ENCODE data around the gene TNFAIP2. TPM values are rescaled to one million over a fixed set of nuclear protein-coding genes. Genes with fewer than 3 reads are reported as not detected.

Gene TNFAIP2
- total RNA-seq, 1 donor, result 240 TPM

DNA sequence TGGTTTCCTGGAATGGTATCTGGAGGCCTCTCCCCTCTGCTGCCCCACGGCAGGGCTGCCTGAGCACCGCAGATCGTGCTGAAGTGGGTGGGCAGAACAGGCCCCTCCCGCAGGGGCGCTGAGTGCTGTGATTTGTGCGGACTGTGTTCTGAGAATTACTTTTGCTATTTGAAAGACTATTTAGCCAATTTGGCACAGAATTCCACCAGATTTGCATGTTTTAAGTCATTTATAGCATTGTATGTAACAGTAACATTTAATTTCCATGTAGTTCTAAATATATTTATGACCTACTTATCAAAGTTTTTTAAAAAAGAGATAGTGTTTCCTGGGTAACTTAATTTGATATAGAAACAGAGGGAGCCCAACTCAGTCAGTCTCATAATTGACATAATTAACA is 55.3 kb downstream of the TNFAIP2 start:
- H3K4me3 ChIP-seq (ENCODE audit: low read depth, low read length), result no peak overlapping the region
- TF ChIP-seq, protein P1, sequence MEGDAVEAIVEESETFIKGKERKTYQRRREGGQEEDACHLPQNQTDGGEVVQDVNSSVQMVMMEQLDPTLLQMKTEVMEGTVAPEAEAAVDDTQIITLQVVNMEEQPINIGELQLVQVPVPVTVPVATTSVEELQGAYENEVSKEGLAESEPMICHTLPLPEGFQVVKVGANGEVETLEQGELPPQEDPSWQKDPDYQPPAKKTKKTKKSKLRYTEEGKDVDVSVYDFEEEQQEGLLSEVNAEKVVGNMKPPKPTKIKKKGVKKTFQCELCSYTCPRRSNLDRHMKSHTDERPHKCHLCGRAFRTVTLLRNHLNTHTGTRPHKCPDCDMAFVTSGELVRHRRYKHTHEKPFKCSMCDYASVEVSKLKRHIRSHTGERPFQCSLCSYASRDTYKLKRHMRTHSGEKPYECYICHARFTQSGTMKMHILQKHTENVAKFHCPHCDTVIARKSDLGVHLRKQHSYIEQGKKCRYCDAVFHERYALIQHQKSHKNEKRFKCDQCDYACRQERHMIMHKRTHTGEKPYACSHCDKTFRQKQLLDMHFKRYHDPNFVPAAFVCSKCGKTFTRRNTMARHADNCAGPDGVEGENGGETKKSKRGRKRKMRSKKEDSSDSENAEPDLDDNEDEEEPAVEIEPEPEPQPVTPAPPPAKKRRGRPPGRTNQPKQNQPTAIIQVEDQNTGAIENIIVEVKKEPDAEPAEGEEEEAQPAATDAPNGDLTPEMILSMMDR (IDR thresholded peaks at IDR 0.05; ENCODE audit: insufficient read depth, low read depth, low read length), result no peak
- no peak for DNase-seq (ENCODE audit: low read depth)

DNA sequence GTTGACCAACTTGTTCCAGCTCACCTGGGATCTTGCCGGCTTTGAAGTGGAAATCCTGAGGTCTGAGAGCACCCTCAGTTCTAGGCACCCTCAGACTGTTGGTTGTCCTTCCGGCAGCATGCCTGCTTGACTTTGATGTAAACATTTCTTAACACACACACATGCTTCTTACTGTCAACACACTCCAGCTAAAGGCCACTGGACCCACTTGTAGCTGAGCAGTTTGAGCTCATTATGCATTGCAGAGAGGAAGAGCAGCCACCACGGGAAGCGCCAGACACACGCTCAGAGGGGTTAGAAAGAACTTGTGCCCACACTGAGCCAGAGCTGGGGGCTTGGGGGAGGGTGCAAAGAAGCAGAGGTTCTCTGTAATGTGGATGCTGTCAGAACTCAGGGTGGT is 55.8 kb downstream of the TNFAIP2 start:
- TF ChIP-seq, protein P1 (IDR thresholded peaks at IDR 0.05; ENCODE audit: insufficient read depth, low read depth, low read length), result no peak
- no peak overlapping the region for H3K4me3 ChIP-seq (ENCODE audit: low read depth, low read length)
- DNase-seq (ENCODE audit: low read depth), result no peak

DNA sequence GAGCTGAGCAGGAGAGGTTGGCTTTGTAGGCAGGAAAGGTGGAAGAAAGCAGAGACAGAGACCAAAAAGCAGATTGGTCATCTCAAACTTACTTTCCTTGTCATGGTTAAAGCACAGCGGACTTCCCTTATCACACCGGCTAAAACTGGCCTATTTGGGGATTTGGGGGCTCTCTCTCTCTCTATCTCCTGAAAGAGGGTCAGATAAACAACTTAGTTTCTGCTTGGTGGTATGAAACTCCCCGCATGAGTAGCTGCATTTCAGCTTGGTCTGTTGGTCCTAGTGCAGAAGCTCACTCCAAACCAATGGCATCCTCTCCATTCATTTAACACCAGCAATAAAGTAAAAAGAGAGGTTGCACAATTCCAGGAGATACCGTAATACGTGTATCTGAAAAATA is 57.1 kb downstream of the TNFAIP2 start:
- no peak for DNase-seq (ENCODE audit: low read depth)
- TF ChIP-seq, protein P1 (IDR thresholded peaks at IDR 0.05; ENCODE audit: insufficient read depth, low read depth, low read length), result no peak
- no peak overlapping the region for H3K4me3 ChIP-seq (ENCODE audit: low read depth, low read length)

DNA sequence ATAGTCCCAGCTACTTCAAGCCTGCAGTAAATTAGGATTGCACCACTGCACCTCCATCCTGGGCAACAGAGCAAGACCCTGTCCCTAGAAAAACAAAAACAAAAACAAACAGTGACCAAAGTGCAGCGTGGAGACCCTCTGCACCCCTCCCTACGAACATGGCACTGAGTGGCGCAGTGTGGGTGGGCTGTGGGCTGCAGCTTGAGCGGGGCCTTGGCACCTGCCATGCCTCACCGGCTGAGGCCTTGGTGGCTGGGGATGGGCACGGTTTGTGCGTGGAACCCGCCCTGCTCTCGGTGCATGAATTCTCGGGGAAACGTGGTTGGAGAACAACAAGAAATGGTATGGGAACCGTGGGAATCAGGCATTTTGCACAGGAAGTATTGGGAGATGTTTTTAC is 60.8 kb downstream of the TNFAIP2 start:
- no peak overlapping the region for H3K4me3 ChIP-seq (ENCODE audit: low read depth, low read length)
- no peak for DNase-seq (ENCODE audit: low read depth)
- TF ChIP-seq, protein P1 (IDR thresholded peaks at IDR 0.05; ENCODE audit: insufficient read depth, low read depth, low read length), result no peak

- no peak overlapping the region for H3K4me3 ChIP-seq (ENCODE audit: low read depth, low read length)
- TF ChIP-seq, protein P1 (IDR thresholded peaks at IDR 0.05; ENCODE audit: insufficient read depth, low read depth, low read length), result peak; percentile 69
- peak; percentile 58 for DNase-seq (ENCODE audit: low read depth)
Measured at GRCh38 chr14:103185051-103186029, 62.1 kb downstream of the TNFAIP2 start.

DNA sequence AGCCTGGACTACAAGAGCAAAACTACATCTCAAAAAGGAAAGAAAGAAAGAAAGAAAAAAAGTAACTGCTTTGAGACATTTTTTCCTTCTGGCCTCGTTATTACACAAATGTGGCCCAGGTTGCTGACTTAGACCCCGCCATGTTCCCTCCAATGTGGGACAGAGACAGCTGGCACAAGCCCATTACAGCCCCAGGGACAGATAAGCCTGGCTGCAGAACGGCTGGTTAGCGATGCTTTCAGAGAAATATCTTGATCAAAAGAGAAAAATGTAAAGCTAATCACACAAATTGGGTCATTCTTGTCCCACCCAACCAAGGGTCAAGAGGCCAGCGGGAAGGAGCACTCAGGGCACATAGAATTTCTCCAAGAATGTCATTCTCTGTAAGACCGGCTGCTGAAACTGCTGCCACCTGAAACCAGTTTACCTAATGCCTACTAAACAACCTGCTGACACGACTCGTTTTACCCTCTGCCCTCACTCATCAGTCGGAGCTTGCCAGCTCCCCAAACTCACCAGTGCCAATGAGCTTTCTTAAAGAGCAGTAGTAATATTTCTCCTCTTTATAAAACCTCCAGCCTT is 63.1 kb downstream of the TNFAIP2 start:
- no peak overlapping the region for H3K4me3 ChIP-seq (ENCODE audit: low read depth, low read length)
- DNase-seq (ENCODE audit: low read depth), result no peak
- TF ChIP-seq, protein P1 (IDR thresholded peaks at IDR 0.05; ENCODE audit: insufficient read depth, low read depth, low read length), result no peak

Other genes starting within 250 kb of the TNFAIP2 start
- gene AMN, start 200.8 kb upstream of the TNFAIP2 start, total RNA-seq, result under 0.01 and 0.43 TPM in 2 replicates
- gene CDC42BPB, start 65.9 kb upstream of the TNFAIP2 start, total RNA-seq, result 104 and 122 TPM in 2 replicates
- gene LBHD2, start 39.3 kb upstream of the TNFAIP2 start, total RNA-seq, result not detected in 2 replicates
- under 0.01 TPM in 1 of 2 replicates, not detected in the other for gene EXOC3L4, start 28.7 kb upstream of the TNFAIP2 start, total RNA-seq
- gene EIF5, start 210.8 kb downstream of the TNFAIP2 start, total RNA-seq, result 122 and 124 TPM in 2 replicates

Data from fibroblast of villous mesenchyme (primary cell).